ENCODE measurements around the gene IL17REL.

Gene IL17REL

GRCh38 chr22:50045211-50046018 is 32.9 kb upstream of the IL17REL start:
- no peak for DNase-seq

GRCh38 chr22:50044485-50045118 is 32.0 kb upstream of the IL17REL start:
- no peak for DNase-seq

GRCh38 chr22:50041361-50042065 is 28.9 kb upstream of the IL17REL start:
- DNase-seq, result no peak

GRCh38 chr22:50040717-50041116 is 28.2 kb upstream of the IL17REL start:
- DNase-seq, result no peak

GRCh38 chr22:50039669-50040443 is 27.3 kb upstream of the IL17REL start:
- DNase-seq, result no peak

GRCh38 chr22:50035976-50036724 is 23.6 kb upstream of the IL17REL start:
- DNase-seq, result no peak

- DNase-seq, result no peak
Observed at GRCh38 chr22:50035131-50035881, 22.7 kb upstream of the IL17REL start.

- no peak for DNase-seq
Observed at GRCh38 chr22:50034126-50035081, 21.8 kb upstream of the IL17REL start.

- no peak for DNase-seq
Observed at GRCh38 chr22:50032941-50033601, 20.5 kb upstream of the IL17REL start.

- DNase-seq, result no peak
Observed at GRCh38 chr22:50032109-50032871, 19.7 kb upstream of the IL17REL start.

GRCh38 chr22:50031189-50032091 is 18.9 kb upstream of the IL17REL start:
- DNase-seq, result no peak

- no peak for DNase-seq
Observed at GRCh38 chr22:50030297-50031188, 18.0 kb upstream of the IL17REL start.

GRCh38 chr22:50027639-50028537 is 15.3 kb upstream of the IL17REL start:
- DNase-seq, result no peak

- no peak for DNase-seq
Observed at GRCh38 chr22:50025993-50026392, 13.4 kb upstream of the IL17REL start.

GRCh38 chr22:50022171-50022819 is 9.7 kb upstream of the IL17REL start:
- DNase-seq, result no peak

Measured in NCI-H2081 treated with DMSO at 0.1 percent for 48 hours (cell line).